Fibroblast of lung (primary cell): Measurements from ENCODE around the gene UBTD1. TPM values are rescaled to one million over a fixed set of nuclear protein-coding genes. Genes with fewer than 3 reads are reported as not detected.
A peak's percentile ranks its signal among the peaks of the same experiment; 100 is the strongest.
"Not testable (repeated sequence)": the region's sequence is repeated elsewhere in the genome, so short reads cannot be mapped to it uniquely, and the experiment has no call there.

Experiments
- DNase-seq, 2 donors: peaks; one replicate each; pipeline versions ENCODE4 v3.0.0 to v3.0.0-alpha.2; 2010; ENCODE audit warnings: low read depth in 2 of 2
- H2AFZ ChIP-seq: 2 replicates; pipeline ENCODE4 v1.5.1; 2012; ENCODE audit warnings: low read length, control low read depth, inconsistent platforms
- H3K27ac ChIP-seq: 2 replicates; pipeline ENCODE4 v1.5.1; 2011; ENCODE audit warnings: low read length, control low read depth; ENCODE audit not compliant: insufficient read depth
- H3K27me3 ChIP-seq: 2 replicates; pipeline ENCODE4 v1.5.1; 2011; ENCODE audit warnings: mild to moderate bottlenecking, low read length; ENCODE audit not compliant: control insufficient read depth, insufficient read depth
- H3K36me3 ChIP-seq: 2 replicates; pipeline ENCODE4 v1.5.1; 2011; ENCODE audit warnings: low read length; ENCODE audit not compliant: control insufficient read depth, insufficient read depth
- H3K4me1 ChIP-seq: 2 replicates; pipeline ENCODE4 v1.5.1; 2011; ENCODE audit warnings: low read length; ENCODE audit not compliant: control insufficient read depth, insufficient read depth; ENCODE audit errors: extremely low read depth
- H3K4me2 ChIP-seq: 2 replicates; pipeline ENCODE4 v1.5.1; 2011; ENCODE audit warnings: low read length, control low read depth; ENCODE audit not compliant: insufficient read depth; ENCODE audit errors: extremely low read depth
- H3K4me3 ChIP-seq, 4 experiments: fragments of 200-600 bp in 1 of 4; sonication (generic) in 1 of 4; replicated peaks in 1 of 4; 2 replicates each; pipeline ENCODE4 v1.5.1; 2011 to 2016; ENCODE audit warnings: low read length in 4 of 4, low read depth in 3 of 4, mild to moderate bottlenecking in 3 of 4, control low read depth in 2 of 4, inconsistent platforms in 1 of 4, mixed read lengths in 1 of 4; ENCODE audit not compliant: insufficient read depth in 1 of 4; ENCODE audit errors: control extremely low read depth in 1 of 4
- H3K79me2 ChIP-seq: 2 replicates; pipeline ENCODE4 v1.5.1; 2012; ENCODE audit warnings: mild to moderate bottlenecking, low read length, inconsistent platforms; ENCODE audit not compliant: control insufficient read depth, insufficient read depth
- H3K9ac ChIP-seq: 2 replicates; pipeline ENCODE4 v1.5.1; 2011; ENCODE audit warnings: mild to moderate bottlenecking, low read length, control low read depth; ENCODE audit not compliant: insufficient read depth
- H3K9me3 ChIP-seq: 2 replicates; pipeline ENCODE4 v1.5.1; 2012; ENCODE audit warnings: low read depth, low read length; ENCODE audit not compliant: control insufficient read depth, insufficient read depth
- H4K20me1 ChIP-seq: 2 replicates; pipeline ENCODE4 v1.5.1; 2011; ENCODE audit warnings: low read length; ENCODE audit not compliant: control insufficient read depth, insufficient read depth; ENCODE audit errors: extremely low read depth
- EZH2 ChIP-seq: IDR thresholded peaks from 2 replicates; pipeline ENCODE4 v1.5.1; 2012; ENCODE audit warnings: low read length, control low read depth, mild to moderate bottlenecking; ENCODE audit errors: missing control alignments
- polyA plus RNA-seq, 2 donors: library from polyadenylated mRNA; depleted of rRNA in 1 of 2; stranded (reverse) in 1 of 2; unstranded in 1 of 2; fragments of >200 nt; gene quantifications; 2 replicates each; pipeline ENCODE4 v1.2.1, GENCODE V29; 2011 to 2012; ENCODE audit warnings: missing spikeins in 1 of 2
- total RNA-seq: library from RNA; depleted of rRNA; stranded (reverse); fragments of >200 nt; gene quantifications from 2 replicates; pipeline ENCODE4 v1.2.1, GENCODE V29; 2014
- TF ChIP-seq, protein P1 (sequence below), 2 donors: IDR thresholded peaks in 1 of 2; conservative IDR thresholded peaks in 1 of 2; 1 replicate in 1 of 2; 2 replicates in 1 of 2; pipeline ENCODE4 v1.5.1; 2011 to 2012; ENCODE audit warnings: low read length in 2 of 2, control low read depth in 1 of 2, inconsistent platforms in 1 of 2, low read depth in 1 of 2, mild to moderate bottlenecking in 1 of 2

UBTD1 gene
- total and polyA plus RNA-seq, 2 donors (not counting 1 experiment from before 2014, with no cell fraction given) = 10.7 to 22.0 TPM

DNA sequence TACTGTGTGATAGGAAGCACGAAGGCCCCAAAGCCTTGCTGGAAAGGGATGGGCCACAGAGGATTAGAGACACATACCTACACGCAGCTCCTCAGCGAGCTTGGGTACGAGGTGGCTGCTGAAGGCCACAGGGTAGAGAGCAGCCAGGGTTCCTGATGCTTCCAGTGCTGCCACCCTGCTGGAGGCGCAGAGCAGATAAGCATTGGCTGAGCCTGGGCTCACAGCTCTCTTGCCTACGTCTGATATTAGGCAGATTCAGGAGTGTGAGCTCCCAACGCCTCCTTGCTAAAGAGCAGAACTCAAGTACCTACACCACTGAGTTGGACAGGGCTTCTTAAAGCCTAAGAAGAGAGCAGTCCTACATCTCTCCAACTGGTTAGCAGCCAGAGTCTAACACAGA lies 32.7 kb upstream of the UBTD1 start:
- H3K27ac ChIP-seq = no peak overlapping the region
- TF ChIP-seq, protein P1, sequence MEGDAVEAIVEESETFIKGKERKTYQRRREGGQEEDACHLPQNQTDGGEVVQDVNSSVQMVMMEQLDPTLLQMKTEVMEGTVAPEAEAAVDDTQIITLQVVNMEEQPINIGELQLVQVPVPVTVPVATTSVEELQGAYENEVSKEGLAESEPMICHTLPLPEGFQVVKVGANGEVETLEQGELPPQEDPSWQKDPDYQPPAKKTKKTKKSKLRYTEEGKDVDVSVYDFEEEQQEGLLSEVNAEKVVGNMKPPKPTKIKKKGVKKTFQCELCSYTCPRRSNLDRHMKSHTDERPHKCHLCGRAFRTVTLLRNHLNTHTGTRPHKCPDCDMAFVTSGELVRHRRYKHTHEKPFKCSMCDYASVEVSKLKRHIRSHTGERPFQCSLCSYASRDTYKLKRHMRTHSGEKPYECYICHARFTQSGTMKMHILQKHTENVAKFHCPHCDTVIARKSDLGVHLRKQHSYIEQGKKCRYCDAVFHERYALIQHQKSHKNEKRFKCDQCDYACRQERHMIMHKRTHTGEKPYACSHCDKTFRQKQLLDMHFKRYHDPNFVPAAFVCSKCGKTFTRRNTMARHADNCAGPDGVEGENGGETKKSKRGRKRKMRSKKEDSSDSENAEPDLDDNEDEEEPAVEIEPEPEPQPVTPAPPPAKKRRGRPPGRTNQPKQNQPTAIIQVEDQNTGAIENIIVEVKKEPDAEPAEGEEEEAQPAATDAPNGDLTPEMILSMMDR (conservative IDR thresholded peaks at IDR 0.05 in 1 of 2, IDR thresholded peaks at IDR 0.05 in 1 of 2; ENCODE audit: low read depth in 1 of 2, low read length in 2 of 2) = no peak
- TF ChIP-seq EZH2 = no peak
- DNase-seq = no peak
- H3K4me2 ChIP-seq = no peak overlapping the region
- no peaks in the 10 kb centered on the region for H3K9me3 ChIP-seq
- H3K4me1 ChIP-seq = peaks cover 2% of the 10 kb centered on the region
- H3K79me2 ChIP-seq = no peaks in the 10 kb centered on the region
- H4K20me1 ChIP-seq = no peaks in the 10 kb centered on the region
- H3K4me3 ChIP-seq = no peak overlapping the region
- H2AFZ ChIP-seq = no peak overlapping the region
- H3K9ac ChIP-seq = no peak overlapping the region
- peaks cover 36% of the 10 kb centered on the region for H3K36me3 ChIP-seq
- no peaks in the 10 kb centered on the region for H3K27me3 ChIP-seq

DNA sequence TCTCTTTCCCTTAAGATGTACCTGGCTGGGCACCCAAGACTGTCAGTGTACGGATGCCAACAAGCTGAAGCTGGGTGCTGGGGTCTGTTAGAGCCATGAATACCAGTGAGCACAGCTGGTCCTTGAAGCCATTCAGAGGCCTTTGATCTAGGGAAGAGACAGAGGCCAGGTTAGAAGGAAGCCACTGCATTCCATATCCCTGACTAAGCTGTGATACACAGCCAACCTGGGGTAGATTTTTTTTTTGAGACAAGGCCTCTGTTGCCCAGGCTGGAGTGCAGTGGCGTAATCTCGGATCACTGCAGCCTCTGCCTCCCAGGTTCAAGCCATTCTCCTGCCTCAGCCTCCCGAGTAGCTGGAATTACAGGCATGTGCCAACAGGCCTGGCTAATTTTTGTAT lies 32.0 kb upstream of the UBTD1 start:
- TF ChIP-seq, protein P1 (conservative IDR thresholded peaks at IDR 0.05 in 1 of 2, IDR thresholded peaks at IDR 0.05 in 1 of 2; ENCODE audit: low read depth in 1 of 2, low read length in 2 of 2) = no peak
- no peak for TF ChIP-seq EZH2
- H3K79me2 ChIP-seq = no peaks in the 10 kb centered on the region
- H3K27me3 ChIP-seq = no peaks in the 10 kb centered on the region
- H3K4me3 ChIP-seq = no peak overlapping the region
- no peak overlapping the region for H3K9ac ChIP-seq
- no peaks in the 10 kb centered on the region for H3K9me3 ChIP-seq
- H2AFZ ChIP-seq = no peak overlapping the region
- H3K36me3 ChIP-seq = peaks cover 30% of the 10 kb centered on the region
- H3K4me1 ChIP-seq = peaks cover 2% of the 10 kb centered on the region
- no peaks in the 10 kb centered on the region for H4K20me1 ChIP-seq
- peak in 1 of 2 donors; percentile 62 for DNase-seq
- H3K27ac ChIP-seq = no peak overlapping the region
- no peak overlapping the region for H3K4me2 ChIP-seq

GRCh38 chr10:97468162-97468561 lies 30.6 kb upstream of the UBTD1 start:
- DNase-seq = no peak
- H3K4me3 ChIP-seq = no peak overlapping the region
- H4K20me1 ChIP-seq = no peaks in the 10 kb centered on the region
- H3K79me2 ChIP-seq = no peaks in the 10 kb centered on the region
- H3K36me3 ChIP-seq = peaks cover 20% of the 10 kb centered on the region
- H3K9me3 ChIP-seq = no peaks in the 10 kb centered on the region
- H3K27me3 ChIP-seq = no peaks in the 10 kb centered on the region
- no peak overlapping the region for H2AFZ ChIP-seq
- H3K4me1 ChIP-seq = peaks cover 2% of the 10 kb centered on the region
- H3K27ac ChIP-seq = no peak overlapping the region
- H3K9ac ChIP-seq = no peak overlapping the region
- no peak overlapping the region for H3K4me2 ChIP-seq
- TF ChIP-seq, protein P1 (conservative IDR thresholded peaks at IDR 0.05 in 1 of 2, IDR thresholded peaks at IDR 0.05 in 1 of 2; ENCODE audit: low read depth in 1 of 2, low read length in 2 of 2) = no peak
- TF ChIP-seq EZH2 = no peak

DNA sequence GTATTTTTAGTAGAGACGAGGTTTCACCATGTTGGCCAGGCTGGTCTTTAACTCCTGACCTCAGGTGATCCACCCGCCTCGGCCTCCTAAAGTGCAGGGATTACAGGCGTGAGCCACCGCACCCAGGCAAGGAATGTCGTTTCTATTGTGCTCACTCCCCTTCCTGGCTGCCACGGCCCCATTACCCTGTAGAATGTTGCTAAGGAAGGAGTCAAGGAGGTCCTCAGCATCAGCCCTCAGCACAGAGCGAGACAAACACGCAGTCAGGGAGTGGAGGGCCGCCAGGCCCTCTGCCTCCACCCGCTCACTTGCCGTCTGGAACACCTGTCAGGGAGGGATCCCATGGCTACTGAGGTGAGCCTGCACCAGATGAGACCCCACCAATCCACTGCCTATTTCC lies 29.9 kb upstream of the UBTD1 start:
- not testable (repeated sequence) for H3K4me1 ChIP-seq, H3K9me3 ChIP-seq, H4K20me1 ChIP-seq, H3K9ac ChIP-seq, H3K4me2 ChIP-seq, H3K4me3 ChIP-seq, DNase-seq, H3K79me2 ChIP-seq, H3K27ac ChIP-seq, H3K27me3 ChIP-seq, H2AFZ ChIP-seq
- peaks cover 16% of the 10 kb centered on the region for H3K36me3 ChIP-seq
